ENCODE measurements around the gene SEMA3F.

DNA sequence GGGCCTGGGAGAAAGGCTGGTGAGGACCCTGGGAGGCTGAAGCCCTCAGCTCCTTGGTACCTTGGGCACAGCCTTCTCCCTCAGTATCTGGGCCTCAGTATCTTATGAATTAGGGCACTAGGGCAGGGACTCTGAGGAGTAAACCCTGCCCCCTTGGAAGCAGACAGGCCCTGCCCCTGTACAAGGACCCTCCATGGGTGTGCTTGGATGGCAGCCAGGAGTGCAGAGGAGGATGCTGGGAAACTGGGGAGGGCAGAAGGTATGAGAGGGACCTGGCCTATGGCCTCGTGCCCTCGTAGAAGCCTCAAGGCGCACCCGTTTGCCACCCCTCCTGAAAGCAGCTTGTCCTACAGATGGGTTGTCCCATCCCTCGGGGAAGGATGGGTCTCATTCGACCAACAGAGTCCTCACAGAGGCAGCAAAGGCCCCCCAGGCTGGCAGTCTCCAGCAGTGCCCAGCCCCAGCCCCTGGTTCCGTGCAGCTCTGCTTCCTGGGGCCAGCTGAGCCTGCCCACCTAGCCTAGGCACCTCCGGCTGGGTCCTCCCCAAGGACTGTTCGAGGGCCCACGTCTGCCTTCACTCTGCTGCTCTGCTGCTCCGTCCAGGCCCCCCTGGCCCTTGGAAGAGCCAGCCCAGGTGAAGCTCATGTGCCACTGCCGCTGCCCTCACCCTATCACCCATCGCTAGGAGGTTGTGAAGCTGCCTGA lies 15.3 kb upstream of the SEMA3F start:
- TF ChIP-seq, protein P1, sequence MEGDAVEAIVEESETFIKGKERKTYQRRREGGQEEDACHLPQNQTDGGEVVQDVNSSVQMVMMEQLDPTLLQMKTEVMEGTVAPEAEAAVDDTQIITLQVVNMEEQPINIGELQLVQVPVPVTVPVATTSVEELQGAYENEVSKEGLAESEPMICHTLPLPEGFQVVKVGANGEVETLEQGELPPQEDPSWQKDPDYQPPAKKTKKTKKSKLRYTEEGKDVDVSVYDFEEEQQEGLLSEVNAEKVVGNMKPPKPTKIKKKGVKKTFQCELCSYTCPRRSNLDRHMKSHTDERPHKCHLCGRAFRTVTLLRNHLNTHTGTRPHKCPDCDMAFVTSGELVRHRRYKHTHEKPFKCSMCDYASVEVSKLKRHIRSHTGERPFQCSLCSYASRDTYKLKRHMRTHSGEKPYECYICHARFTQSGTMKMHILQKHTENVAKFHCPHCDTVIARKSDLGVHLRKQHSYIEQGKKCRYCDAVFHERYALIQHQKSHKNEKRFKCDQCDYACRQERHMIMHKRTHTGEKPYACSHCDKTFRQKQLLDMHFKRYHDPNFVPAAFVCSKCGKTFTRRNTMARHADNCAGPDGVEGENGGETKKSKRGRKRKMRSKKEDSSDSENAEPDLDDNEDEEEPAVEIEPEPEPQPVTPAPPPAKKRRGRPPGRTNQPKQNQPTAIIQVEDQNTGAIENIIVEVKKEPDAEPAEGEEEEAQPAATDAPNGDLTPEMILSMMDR (IDR thresholded peaks at IDR 0.05) = no peak
- TF ChIP-seq ZFX (IDR thresholded peaks at IDR 0.05; ENCODE audit: borderline replicate concordance) = no peak
